Endometrial microvascular endothelial cells (primary cell): ENCODE results near the gene C22orf15. TPM values are rescaled to one million over a fixed set of nuclear protein-coding genes. Genes with fewer than 3 reads are reported as not detected.

Experiments used
- in situ Hi-C: cut with HindIII; loops from 2 replicates; pipeline ENCODE4 v1.10.0; 2017; ENCODE audit warnings: low sequenced_read_pairs, low pct_unique_long_range_greater_than_20kb; ENCODE audit errors: inconsistent ontology term
- total RNA-seq: library from RNA; depleted of rRNA; stranded (reverse); fragments of >200 nt; gene quantifications from one replicate; pipeline ENCODE4 v1.2.3, GENCODE V29; 2015; ENCODE audit errors: inconsistent ontology term

C22orf15 gene
- total RNA-seq, 1 donor from 2014 or later = not detected

DNA sequence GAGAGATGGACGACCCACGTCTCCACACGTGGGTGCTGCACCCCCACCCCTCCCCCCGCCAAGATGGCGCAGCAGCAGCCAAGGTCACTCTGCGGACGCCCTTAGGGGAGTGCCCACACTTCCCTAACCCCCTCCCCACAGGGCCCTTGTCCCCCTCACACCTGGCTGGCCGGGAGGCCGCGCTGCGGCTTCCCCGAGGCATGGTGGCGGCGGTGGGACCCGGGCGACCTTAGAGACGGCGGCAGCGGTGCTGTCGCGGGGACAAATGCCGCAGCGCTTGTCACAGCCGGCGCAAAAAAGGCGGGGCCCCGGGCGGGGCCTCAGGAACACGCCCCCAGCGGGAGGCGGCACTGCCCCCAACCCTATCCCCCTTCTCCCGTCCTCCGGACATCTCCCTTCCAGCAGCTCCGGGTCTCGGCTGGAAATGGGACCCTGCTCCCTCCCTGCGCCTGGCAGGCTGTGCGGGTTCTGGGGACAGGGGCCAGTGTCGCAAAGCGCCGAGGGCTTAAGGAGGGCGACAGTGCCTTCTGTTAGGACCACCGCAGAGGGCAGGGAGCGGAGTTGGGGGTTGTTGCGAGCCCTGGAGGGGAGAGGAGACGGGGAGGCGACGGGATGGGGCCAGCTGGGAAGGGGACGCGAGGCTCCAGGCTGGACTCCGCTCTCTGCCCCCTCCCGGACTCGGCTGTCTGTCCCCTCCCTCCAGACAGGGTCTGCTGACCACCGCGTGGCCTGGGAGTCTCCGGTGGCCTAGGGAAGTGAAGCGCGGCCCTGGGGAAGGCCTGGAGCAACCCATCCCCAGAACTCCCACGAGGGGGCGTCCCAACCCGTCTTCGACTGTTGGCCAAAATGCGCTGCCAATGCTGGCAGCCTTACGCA is 5.1 kb downstream of the C22orf15 start, which contains the start of gene CHCHD10:
TSS of gene CHCHD10 (minus strand) at position 300 of the 876 bp plus-strand sequence. CDS start at position 202, 98 bp downstream.
- in situ Hi-C loops = no loop called here

DNA sequence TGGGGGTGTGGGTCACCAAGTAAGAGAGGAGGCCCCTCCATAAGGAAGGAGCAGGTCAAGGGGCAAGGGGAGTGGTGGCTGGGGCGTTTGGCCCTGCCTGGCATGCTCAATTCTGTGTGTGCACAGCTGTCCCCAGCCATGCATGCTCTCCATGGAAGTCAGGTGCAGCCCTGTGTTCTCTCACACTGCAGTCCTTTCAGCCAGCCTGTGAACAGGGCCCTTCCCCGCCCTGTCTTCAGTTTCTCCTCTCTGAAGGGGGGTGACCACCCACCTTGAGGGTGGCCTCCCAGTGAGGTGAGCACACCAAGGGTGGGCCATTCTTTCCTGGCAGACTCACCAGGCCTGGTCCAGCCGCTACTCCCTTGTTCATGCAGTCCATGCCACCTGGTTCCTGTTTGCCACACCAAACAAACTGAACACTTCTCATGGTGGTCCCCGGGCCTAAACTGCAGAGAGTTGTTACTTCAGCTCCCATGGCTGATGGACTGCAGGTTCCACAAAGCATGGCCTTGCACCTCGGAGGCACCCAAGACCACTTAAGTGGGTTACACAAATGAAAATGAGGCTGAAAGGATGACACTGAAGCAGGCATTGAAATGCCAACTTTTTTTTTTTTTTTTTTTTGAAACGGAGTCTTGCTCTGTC is 6.7 kb downstream of the C22orf15 start:
- in situ Hi-C loops = no loop called here

GRCh38 chr22:23772315-23772648 is 9.5 kb downstream of the C22orf15 start:
- in situ Hi-C loops = no loop called here

DNA sequence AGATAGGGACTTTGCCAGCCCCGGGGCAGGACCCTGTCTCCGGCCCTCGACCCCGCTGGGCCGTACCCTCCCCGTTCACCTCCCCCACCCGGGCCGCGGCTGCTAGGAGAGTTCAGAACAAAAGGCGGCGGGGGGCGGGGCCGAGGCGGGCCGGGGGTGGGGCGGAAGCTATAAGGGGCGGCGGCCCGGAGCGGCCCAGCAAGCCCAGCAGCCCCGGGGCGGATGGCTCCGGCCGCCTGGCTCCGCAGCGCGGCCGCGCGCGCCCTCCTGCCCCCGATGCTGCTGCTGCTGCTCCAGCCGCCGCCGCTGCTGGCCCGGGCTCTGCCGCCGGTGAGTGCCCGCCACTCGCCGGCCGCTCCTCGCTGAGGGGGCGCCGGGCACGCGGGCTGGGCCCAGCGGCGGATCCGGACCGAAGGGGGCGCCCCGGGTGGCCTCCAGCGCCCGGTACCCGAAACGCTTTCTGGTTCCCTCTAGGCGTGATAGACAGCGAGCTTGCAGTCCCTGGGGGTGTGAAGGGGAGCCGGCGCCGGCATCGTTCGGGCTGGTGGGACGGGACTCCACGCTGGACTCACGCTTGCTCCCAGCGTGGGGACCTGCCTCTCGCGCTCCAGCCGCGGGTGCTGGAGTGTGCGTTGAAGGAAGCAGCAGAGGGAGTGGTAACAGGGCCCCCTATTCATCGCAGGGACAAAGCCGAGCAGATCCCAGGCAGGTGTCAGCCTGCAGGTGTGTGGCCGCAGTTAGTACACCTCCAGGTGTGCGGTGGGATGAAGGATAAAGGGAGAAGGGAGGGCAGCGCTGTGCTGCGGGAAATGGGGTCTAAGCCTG is 10.1 kb downstream of the C22orf15 start, which contains the start of gene MMP11:
TSS of gene MMP11 (plus strand) at position 201 of the 825 bp plus-strand sequence. CDS start at position 223, 22 bp downstream.
- in situ Hi-C loops = no loop called here

DNA sequence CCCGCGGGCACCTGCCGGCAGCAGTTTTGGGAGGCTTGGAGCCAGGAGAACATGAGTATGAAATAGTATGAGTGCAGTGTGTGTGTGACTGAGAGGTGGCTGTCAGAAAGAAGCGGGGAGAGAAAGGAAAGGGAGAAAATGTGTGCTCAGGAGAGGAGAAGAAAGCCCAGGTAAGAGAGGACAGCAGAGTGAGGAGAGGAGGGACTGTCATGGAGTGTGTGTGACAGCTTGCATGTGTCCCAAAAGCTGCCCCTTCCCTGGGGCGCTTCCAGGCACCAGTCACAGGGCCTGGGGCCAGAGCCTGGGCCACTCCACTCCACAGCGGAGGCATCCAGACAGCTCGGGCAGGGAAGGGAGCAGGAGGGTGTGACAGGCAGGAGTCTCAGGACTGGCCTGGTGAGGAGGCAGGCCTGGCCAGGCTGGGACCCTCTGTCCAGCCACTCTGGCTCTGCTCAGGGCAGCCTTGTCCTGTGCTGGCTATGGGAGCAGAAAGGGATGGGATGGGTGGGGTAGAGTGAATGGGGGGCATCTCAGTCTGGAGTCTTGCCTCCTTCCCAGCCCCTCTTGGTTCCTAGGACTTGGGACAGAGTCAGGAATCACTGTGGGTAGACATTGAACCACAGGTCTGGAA is 10.8 kb downstream of the C22orf15 start:
- in situ Hi-C loops = no loop called here

GRCh38 chr22:23774114-23774921 is 11.5 kb downstream of the C22orf15 start:
- in situ Hi-C loops = no loop called here

DNA sequence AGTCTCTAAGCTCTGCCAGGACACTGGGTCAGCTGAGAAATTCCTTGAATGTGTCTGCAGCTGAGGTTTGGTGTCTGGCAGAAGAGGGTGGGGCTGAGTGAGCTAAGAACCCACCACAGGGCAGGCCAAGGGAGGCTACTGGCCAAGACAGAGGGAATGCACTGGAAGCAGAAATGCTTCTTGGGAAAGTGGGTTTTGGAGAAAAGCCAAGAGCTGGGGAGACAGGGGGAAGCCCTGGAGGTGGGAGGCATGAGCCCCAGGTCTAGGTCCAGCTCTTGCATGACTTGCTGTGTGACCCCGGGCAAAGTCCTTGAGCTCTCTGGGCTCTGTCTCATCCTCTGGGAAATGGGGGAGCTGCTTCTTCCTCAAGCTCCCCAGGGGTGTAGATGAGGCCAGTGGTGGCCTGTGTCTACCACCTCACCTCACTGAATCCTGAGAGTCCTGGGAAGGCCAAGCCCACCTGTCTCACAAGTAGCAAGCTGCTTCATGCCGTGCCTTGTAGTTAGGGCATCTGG is 12.2 kb downstream of the C22orf15 start:
- in situ Hi-C loops = no loop called here

- in situ Hi-C loops = no loop called here
Measured at GRCh38 chr22:23775779-23776375, 13.1 kb downstream of the C22orf15 start.

- in situ Hi-C loops = no loop called here
Measured at GRCh38 chr22:23777776-23778576, 15.2 kb downstream of the C22orf15 start.

DNA sequence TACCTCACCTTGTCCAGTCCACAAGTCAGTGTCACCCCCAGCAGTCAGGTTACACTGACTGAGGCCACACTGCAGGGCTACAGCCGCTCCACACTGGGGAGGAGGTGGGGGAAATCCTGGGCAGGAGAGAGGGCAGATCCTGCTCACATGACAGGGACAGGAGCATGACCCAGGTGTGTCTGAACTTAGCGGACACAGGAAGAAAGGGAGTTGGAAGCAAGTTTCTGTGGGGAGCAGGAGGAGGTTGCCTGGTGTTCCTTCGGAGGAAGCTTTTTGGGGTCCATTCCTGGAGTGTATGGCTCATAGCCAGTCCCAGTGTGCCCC is 15.7 kb downstream of the C22orf15 start:
- in situ Hi-C loops = no loop called here

GRCh38 chr22:23779083-23779482 is 16.3 kb downstream of the C22orf15 start:
- in situ Hi-C loops = no loop called here

GRCh38 chr22:23779731-23780130 is 16.9 kb downstream of the C22orf15 start:
- in situ Hi-C loops = no loop called here

- in situ Hi-C loops = no loop called here
Measured at GRCh38 chr22:23780146-23780748, 17.5 kb downstream of the C22orf15 start.

GRCh38 chr22:23781065-23781464 is 18.3 kb downstream of the C22orf15 start:
- in situ Hi-C loops = no loop called here

GRCh38 chr22:23781511-23782183 is 18.9 kb downstream of the C22orf15 start:
- in situ Hi-C loops = no loop called here

- in situ Hi-C loops = no loop called here
Measured at GRCh38 chr22:23782252-23782651, 19.5 kb downstream of the C22orf15 start.
